ENCODE data around the gene EML6.

Gene EML6

GRCh38 chr2:54772110-54772509 is 48.6 kb downstream of the EML6 start:
- Histone ChIP-seq H3K27me3 (ENCODE audit: insufficient read depth, low read length) (no peaks in the 10 kb centered on the region), H3K9me3 (ENCODE audit: low read length) (peaks cover 1% of the 10 kb centered on the region), H3K4me1 (ENCODE audit: insufficient read depth, low read length) (no peaks in the 10 kb centered on the region), H3K36me3 (ENCODE audit: insufficient read depth, low read length) (no peaks in the 10 kb centered on the region), H3K4me3 (ENCODE audit: low read length) (no peak overlapping the region), H2AFZ (ENCODE audit: low read depth, low read length) (no peak overlapping the region)

GRCh38 chr2:54772531-54772930 is 49.1 kb downstream of the EML6 start:
- Histone ChIP-seq H3K4me1 (ENCODE audit: insufficient read depth, low read length) (no peaks in the 10 kb centered on the region), H3K4me3 (ENCODE audit: low read length) (no peak overlapping the region), H3K9me3 (ENCODE audit: low read length) (peaks cover 1% of the 10 kb centered on the region), H3K36me3 (ENCODE audit: insufficient read depth, low read length) (no peaks in the 10 kb centered on the region), H3K27me3 (ENCODE audit: insufficient read depth, low read length) (no peaks in the 10 kb centered on the region), H2AFZ (ENCODE audit: low read depth, low read length) (no peak overlapping the region)

GRCh38 chr2:54773233-54773632 is 49.8 kb downstream of the EML6 start:
- Histone ChIP-seq H3K4me1 (ENCODE audit: insufficient read depth, low read length) (no peaks in the 10 kb centered on the region), H3K9me3 (ENCODE audit: low read length) (peaks cover 1% of the 10 kb centered on the region), H2AFZ (ENCODE audit: low read depth, low read length) (no peak overlapping the region), H3K27me3 (ENCODE audit: insufficient read depth, low read length) (no peaks in the 10 kb centered on the region), H3K4me3 (ENCODE audit: low read length) (no peak overlapping the region), H3K36me3 (ENCODE audit: insufficient read depth, low read length) (no peaks in the 10 kb centered on the region)

GRCh38 chr2:54773838-54774237 is 50.4 kb downstream of the EML6 start:
- Histone ChIP-seq H3K4me3 (ENCODE audit: low read length) (no peak overlapping the region), H3K9me3 (ENCODE audit: low read length) (peaks cover 1% of the 10 kb centered on the region), H2AFZ (ENCODE audit: low read depth, low read length) (no peak overlapping the region), H3K4me1 (ENCODE audit: insufficient read depth, low read length) (no peaks in the 10 kb centered on the region), H3K36me3 (ENCODE audit: insufficient read depth, low read length) (no peaks in the 10 kb centered on the region), H3K27me3 (ENCODE audit: insufficient read depth, low read length) (no peaks in the 10 kb centered on the region)

GRCh38 chr2:54775710-54776109 is 52.2 kb downstream of the EML6 start:
- Histone ChIP-seq H2AFZ (ENCODE audit: low read depth, low read length) (no peak overlapping the region), H3K9me3 (ENCODE audit: low read length) (peaks cover 1% of the 10 kb centered on the region), H3K27me3 (ENCODE audit: insufficient read depth, low read length) (no peaks in the 10 kb centered on the region), H3K36me3 (ENCODE audit: insufficient read depth, low read length) (no peaks in the 10 kb centered on the region), H3K4me1 (ENCODE audit: insufficient read depth, low read length) (no peaks in the 10 kb centered on the region), H3K4me3 (ENCODE audit: low read length) (no peak overlapping the region)

- Histone ChIP-seq H3K4me3 (ENCODE audit: low read length) (no peak overlapping the region), H3K27me3 (ENCODE audit: insufficient read depth, low read length) (no peaks in the 10 kb centered on the region), H3K36me3 (ENCODE audit: insufficient read depth, low read length) (no peaks in the 10 kb centered on the region), H3K9me3 (ENCODE audit: low read length) (peaks cover 1% of the 10 kb centered on the region), H3K4me1 (ENCODE audit: insufficient read depth, low read length) (no peaks in the 10 kb centered on the region), H2AFZ (ENCODE audit: low read depth, low read length) (no peak overlapping the region)
Measured at GRCh38 chr2:54776494-54776893, 53.0 kb downstream of the EML6 start.

GRCh38 chr2:54783349-54783748 is 59.9 kb downstream of the EML6 start:
- Histone ChIP-seq H3K4me1 (ENCODE audit: insufficient read depth, low read length) (no peaks in the 10 kb centered on the region), H3K9me3 (ENCODE audit: low read length) (peaks cover 4% of the 10 kb centered on the region), H3K27me3 (ENCODE audit: insufficient read depth, low read length) (no peaks in the 10 kb centered on the region), H2AFZ (ENCODE audit: low read depth, low read length) (no peak overlapping the region), H3K36me3 (ENCODE audit: insufficient read depth, low read length) (no peaks in the 10 kb centered on the region), H3K4me3 (ENCODE audit: low read length) (no peak overlapping the region)

- H3K4me3 ChIP-seq (ENCODE audit: low read length) = no peak overlapping the region
- peaks cover 4% of the 10 kb centered on the region for H3K9me3 ChIP-seq (ENCODE audit: low read length)
Measured at GRCh38 chr2:54787270-54787669, 63.8 kb downstream of the EML6 start.

GRCh38 chr2:54787755-54788366 is 64.4 kb downstream of the EML6 start:
- no peaks in the 10 kb centered on the region for H3K27me3 ChIP-seq (ENCODE audit: insufficient read depth, low read length)
- no peak overlapping the region for H2AFZ ChIP-seq (ENCODE audit: low read depth, low read length)
- no peak overlapping the region for H3K4me3 ChIP-seq (ENCODE audit: low read length)
- no peaks in the 10 kb centered on the region for H3K4me1 ChIP-seq (ENCODE audit: insufficient read depth, low read length)
- peaks cover 4% of the 10 kb centered on the region for H3K9me3 ChIP-seq (ENCODE audit: low read length)
- H3K36me3 ChIP-seq (ENCODE audit: insufficient read depth, low read length) = no peaks in the 10 kb centered on the region

More at GRCh38 chr2:54787270-54787669, 63.8 kb downstream of the EML6 start:
- Histone ChIP-seq H3K4me1 (ENCODE audit: insufficient read depth, low read length) (no peaks in the 10 kb centered on the region), H3K36me3 (ENCODE audit: insufficient read depth, low read length) (no peaks in the 10 kb centered on the region), H3K27me3 (ENCODE audit: insufficient read depth, low read length) (no peaks in the 10 kb centered on the region), H2AFZ (ENCODE audit: low read depth, low read length) (no peak overlapping the region)

- no peak overlapping the region for H2AFZ ChIP-seq (ENCODE audit: low read depth, low read length)
- no peaks in the 10 kb centered on the region for H3K4me1 ChIP-seq (ENCODE audit: insufficient read depth, low read length)
- H3K9me3 ChIP-seq (ENCODE audit: low read length) = peaks cover 4% of the 10 kb centered on the region
- no peaks in the 10 kb centered on the region for H3K36me3 ChIP-seq (ENCODE audit: insufficient read depth, low read length)
- no peak overlapping the region for H3K4me3 ChIP-seq (ENCODE audit: low read length)
- no peaks in the 10 kb centered on the region for H3K27me3 ChIP-seq (ENCODE audit: insufficient read depth, low read length)
Measured at GRCh38 chr2:54789878-54790277, 66.4 kb downstream of the EML6 start.

GRCh38 chr2:54791831-54792230 is 68.4 kb downstream of the EML6 start:
- Histone ChIP-seq H3K27me3 (ENCODE audit: insufficient read depth, low read length) (no peaks in the 10 kb centered on the region), H3K9me3 (ENCODE audit: low read length) (peaks cover 4% of the 10 kb centered on the region), H3K4me1 (ENCODE audit: insufficient read depth, low read length) (no peaks in the 10 kb centered on the region), H3K4me3 (ENCODE audit: low read length) (no peak overlapping the region), H2AFZ (ENCODE audit: low read depth, low read length) (no peak overlapping the region), H3K36me3 (ENCODE audit: insufficient read depth, low read length) (no peaks in the 10 kb centered on the region)

GRCh38 chr2:54797307-54797706 is 73.8 kb downstream of the EML6 start:
- H3K4me3 ChIP-seq (ENCODE audit: low read length) = no peak overlapping the region

GRCh38 chr2:54801352-54801751 is 77.9 kb downstream of the EML6 start:
- Histone ChIP-seq H3K4me1 (ENCODE audit: insufficient read depth, low read length) (peaks cover 4% of the 10 kb centered on the region), H3K27me3 (ENCODE audit: insufficient read depth, low read length) (no peaks in the 10 kb centered on the region), H3K4me3 (ENCODE audit: low read length) (no peak overlapping the region), H2AFZ (ENCODE audit: low read depth, low read length) (no peak overlapping the region), H3K36me3 (ENCODE audit: insufficient read depth, low read length) (no peaks in the 10 kb centered on the region), H3K9me3 (ENCODE audit: low read length) (no peaks in the 10 kb centered on the region)

More at GRCh38 chr2:54797307-54797706, 73.8 kb downstream of the EML6 start:
- Histone ChIP-seq H3K4me1 (ENCODE audit: insufficient read depth, low read length) (peaks cover 4% of the 10 kb centered on the region), H3K27me3 (ENCODE audit: insufficient read depth, low read length) (no peaks in the 10 kb centered on the region), H3K9me3 (ENCODE audit: low read length) (no peaks in the 10 kb centered on the region), H3K36me3 (ENCODE audit: insufficient read depth, low read length) (no peaks in the 10 kb centered on the region), H2AFZ (ENCODE audit: low read depth, low read length) (no peak overlapping the region)

Measured in neuron (in vitro differentiated cells).